ENCODE results near the gene IGFALS.

The IGFALS gene

DNA sequence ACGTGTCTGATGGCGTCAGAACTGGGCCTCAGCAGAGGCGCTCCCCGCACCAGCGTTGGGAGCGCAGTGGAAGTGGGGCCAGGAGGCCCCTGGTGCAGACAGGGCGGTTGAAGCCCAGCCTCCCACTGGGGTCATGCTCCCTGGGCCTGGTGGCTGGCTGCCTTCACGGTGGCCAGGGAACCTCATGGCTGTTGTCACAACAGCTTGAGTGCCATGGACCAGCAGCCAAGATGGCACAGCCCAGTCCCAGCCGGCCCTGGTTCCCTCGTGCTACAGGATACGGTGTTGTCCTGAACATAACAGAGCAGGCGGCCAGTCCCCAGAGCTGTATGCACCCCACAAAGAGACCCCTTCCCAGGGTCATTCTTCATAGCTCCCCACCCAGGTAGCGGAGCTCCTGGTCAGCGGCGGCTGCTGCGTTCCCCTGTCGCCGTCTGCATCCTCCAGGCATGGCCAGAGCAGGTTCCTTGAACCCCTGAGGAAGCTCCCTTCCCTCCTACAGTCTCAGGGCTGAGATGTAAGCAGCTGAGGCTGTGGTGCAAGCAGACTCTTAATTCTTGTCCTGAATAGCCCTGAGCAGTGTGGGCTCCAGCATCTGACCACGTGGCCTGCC lies 51.8 kb downstream of the IGFALS start:
- DNase-seq = no peak

GRCh38 chr16:1740781-1741490 lies 52.6 kb downstream of the IGFALS start:
- DNase-seq = no peak

All from HCEC 1CT (cell line).